Endometrial microvascular endothelial cells (primary cell): ENCODE data around the gene FCN2. TPM values are rescaled to one million over a fixed set of nuclear protein-coding genes. Genes with fewer than 3 reads are reported as not detected.

Experiments used
- in situ Hi-C: cut with HindIII; loops from 2 replicates; pipeline ENCODE4 v1.10.0; 2017; ENCODE audit warnings: low sequenced_read_pairs, low pct_unique_long_range_greater_than_20kb; ENCODE audit errors: inconsistent ontology term
- total RNA-seq: library from RNA; depleted of rRNA; stranded (reverse); fragments of >200 nt; gene quantifications from one replicate; pipeline ENCODE4 v1.2.3, GENCODE V29; 2015; ENCODE audit errors: inconsistent ontology term

The FCN2 gene
- total RNA-seq = not detected

DNA sequence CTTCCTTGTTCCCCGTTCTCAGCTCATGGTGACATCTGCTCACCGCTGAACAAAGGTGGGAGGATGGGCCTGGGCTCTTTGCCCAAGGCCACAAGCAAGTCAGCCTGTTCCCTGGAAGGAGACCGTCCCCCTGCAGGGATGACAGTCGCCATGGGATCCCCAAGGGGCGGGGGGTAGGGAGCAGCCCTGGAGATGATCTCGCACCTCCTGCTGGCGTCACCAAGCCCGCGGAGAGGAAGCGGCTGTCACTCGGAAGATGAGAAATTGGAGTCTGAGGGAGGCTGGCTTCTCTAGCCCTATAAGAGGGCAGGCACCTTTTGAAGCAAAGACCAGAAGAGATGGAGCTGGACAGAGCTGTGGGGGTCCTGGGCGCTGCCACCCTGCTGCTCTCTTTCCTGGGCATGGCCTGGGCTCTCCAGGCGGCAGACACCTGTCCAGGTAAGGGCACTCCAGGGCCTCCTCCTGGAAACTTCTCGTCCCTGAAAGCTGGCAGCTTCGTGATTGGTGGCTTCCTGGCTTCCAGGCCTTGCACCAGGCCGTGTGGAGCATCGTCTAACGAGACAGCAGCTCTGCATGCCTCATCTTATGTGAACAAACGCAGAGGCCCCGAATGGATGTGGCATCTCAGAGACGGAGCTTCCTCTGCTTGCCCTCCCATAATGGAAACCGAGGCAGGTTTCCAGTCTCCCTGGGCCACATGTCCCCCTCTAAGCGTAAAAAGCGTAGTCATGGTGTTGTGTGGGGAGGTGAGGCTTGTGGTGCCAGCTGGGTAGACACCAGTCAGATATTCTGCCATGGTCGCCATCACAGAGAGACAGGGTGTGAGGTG, at the start of gene FCN2:
Gene FCN2 (plus strand): TSS at position 327 of the 829 bp plus-strand sequence. CDS start 12 bp downstream, at position 339.
- in situ Hi-C loops = no loop called here

DNA sequence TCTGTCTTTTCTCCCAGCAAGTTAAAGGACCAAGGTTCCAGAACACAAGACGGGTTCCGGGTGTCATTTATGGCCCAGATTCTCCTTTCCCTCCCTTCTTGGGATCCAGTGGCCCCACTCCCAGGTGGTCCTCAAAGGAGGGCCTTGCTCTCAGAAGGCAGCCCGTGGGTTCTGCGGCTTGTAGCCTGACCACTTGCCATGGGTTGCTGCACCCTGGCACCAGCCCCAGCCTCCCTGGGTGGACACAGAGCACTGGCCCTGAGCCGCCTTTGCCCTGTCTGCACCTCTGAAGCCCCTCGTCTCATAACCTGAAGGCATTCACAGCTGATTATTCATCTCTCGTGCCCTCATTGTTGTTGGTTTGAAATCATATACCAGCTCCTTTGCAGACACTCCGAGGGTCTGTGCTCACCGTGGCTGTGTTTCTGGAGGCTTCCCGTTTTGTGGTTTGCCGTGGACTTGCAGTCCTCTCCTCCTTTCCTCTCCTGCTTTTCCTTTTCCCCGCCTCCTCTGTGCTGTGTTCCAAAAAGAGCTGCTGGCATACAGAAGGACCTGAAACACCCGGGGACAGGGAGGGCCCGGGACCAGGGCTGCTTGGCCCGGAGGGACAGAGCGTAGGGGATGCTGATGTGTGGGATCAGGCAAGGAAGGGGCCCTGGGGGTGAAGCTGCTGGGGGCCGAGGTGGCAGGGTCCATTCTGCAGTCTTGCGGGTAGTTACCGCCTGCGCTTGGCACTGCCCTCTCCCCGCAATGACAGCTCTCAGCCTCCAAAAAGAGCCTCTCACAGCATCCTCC, 49.5 kb upstream of the FCN2 start:
- in situ Hi-C loops = no loop called here

GRCh38 chr9:134832471-134832870, 48.1 kb upstream of the FCN2 start:
- in situ Hi-C loops = no loop called here

- in situ Hi-C loops = no loop called here
Measured at GRCh38 chr9:134833294-134833880, 47.2 kb upstream of the FCN2 start.

DNA sequence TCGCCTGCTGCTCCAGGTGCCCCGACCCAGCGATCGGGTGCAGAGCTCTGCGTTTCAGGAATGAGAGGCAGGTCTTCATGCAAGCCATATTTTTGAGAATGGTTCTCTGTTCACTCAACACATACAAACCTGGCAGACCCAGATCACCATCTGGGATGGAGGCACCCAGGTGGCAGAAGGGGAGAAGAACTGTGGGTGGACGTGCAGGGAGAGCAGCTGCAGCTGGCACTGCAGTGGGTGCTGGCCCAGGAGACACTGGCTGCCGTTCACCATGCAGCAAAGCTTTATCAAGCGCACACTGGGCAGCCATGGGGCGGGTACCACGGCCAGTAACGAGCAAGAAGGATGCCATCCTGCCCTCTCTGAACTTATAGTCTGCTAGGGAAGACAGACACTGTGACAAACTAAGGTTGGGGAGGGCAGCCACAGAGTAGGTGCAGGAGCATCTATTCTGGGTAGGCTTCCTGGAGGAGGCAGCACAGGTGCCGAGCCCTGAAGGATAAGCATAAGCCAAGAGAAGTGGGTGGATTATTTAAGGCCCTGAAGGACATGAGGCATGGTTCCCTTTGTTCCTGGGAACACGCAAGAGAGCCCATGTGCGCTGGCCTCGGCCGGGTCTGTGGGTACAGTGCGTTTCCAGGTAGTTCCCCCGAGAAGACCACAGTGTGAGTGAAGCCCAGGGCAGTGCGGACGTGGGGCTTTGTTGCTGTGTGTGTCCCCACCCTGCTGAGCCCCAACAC, 46.2 kb upstream of the FCN2 start:
- in situ Hi-C loops = no loop called here

DNA sequence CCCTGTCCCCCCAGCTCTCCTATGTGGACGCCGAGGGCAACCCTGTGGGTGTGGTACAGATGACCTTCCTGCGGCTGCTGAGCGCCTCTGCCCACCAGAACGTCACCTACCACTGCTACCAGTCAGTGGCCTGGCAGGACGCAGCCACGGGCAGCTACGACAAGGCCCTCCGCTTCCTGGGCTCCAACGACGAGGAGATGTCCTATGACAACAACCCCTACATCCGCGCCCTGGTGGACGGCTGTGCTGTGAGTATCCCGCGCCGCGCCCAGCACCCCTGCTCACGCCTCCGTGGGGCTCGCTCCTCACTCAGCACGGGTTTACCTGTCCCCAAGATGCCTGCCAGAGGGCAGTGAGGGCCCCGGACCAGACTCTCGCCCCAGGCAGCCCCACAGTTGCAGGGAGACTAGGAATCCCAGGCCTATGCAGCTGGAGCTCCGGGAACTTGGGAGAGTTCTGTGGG, 45.6 kb upstream of the FCN2 start:
- in situ Hi-C loops = no loop called here

GRCh38 chr9:134835448-134835847, 45.2 kb upstream of the FCN2 start:
- in situ Hi-C loops = no loop called here

DNA sequence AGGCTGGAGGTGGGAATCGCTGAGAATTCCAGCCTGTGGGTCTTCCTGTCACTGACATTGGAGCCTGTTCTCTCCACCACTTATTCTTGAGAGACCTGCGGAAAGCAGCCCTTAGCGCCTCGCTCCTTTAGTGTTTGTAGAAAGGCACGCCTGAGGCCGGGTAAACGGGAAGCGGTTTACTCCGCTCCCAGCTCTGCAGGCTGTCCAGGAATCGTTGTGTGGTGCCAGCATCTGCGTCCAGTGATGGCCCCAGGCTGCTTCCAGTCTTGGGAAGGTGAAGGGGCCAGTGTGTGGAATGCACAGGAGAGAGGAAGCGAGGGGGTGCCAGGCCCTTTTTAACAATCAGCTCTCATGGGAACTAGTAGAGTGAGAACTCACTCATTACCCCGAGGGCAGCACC, 44.6 kb upstream of the FCN2 start:
- in situ Hi-C loops = no loop called here

DNA sequence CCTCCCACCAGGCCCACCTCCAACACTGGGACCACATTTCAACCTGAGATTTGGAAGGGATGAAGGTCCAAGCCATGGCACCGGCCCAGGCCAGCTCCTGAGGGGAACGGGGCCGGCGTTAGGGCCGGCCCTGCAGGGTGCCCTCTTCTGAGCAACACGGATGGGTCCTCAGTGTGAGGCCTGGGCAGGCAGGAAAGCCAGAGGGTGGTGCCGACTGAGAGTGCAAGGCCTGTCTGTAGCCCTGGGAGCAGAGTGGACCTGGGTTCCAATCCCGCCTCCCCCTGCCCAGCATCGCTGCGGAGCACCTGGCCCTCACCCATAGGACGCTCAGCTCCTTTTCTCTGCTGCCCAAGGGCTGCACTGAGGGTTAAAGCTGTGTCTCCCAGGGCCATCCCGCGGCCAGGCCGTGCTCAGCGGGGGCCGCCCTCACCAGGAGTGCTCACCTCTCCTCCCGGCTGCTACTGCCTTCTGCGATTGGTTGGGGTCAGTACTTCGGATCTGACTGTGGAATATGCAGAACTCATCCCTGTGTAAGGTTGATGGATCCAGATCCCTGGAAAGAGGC, 44.1 kb upstream of the FCN2 start:
- in situ Hi-C loops = no loop called here

- in situ Hi-C loops = no loop called here
Measured at GRCh38 chr9:134837529-134837928, 43.1 kb upstream of the FCN2 start.

- in situ Hi-C loops = no loop called here
Measured at GRCh38 chr9:134838651-134839454, 41.8 kb upstream of the FCN2 start.

GRCh38 chr9:134839455-134840125, 41.0 kb upstream of the FCN2 start:
- in situ Hi-C loops = no loop called here

DNA sequence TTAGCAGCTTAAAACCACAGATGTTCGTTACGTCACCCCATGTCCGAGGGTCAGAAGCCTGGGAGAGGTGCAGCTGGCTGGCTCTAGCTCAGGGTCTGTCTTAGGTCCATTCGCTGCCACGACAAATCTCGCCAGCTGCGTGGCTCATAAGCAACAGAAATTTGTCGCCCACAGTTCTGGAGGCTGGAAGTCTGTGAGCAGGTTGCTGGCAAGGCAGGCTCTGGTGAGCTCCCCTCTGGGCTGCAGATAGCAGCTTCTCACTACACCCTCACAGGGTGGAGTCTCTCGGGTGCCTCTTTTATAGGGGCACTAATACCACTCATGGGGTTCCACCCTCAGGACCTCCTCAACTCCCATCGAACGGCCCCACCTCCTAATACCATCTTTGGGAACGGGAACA, 40.1 kb upstream of the FCN2 start:
- in situ Hi-C loops = no loop called here

GRCh38 chr9:134841180-134841904, 39.3 kb upstream of the FCN2 start:
- in situ Hi-C loops = no loop called here

DNA sequence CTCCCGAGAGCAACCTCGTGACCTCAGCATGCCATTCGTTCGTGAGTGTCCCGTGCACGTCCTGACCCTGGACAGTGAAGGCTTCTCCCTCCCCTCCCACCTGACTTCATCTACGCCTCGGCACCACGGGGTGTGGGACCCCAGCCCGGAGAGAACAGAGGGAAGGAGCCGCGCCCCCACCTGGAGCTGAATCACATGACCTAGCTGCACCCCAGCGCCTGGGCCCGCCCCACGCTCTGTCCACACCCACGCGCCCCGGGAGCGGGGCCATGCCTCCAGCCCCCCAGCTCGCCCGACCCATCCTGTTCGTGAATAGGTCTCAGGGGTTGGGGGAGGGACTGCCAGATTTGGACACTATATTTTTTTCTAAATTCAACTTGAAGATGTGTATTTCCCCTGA, 38.3 kb upstream of the FCN2 start:
- in situ Hi-C loops = no loop called here

DNA sequence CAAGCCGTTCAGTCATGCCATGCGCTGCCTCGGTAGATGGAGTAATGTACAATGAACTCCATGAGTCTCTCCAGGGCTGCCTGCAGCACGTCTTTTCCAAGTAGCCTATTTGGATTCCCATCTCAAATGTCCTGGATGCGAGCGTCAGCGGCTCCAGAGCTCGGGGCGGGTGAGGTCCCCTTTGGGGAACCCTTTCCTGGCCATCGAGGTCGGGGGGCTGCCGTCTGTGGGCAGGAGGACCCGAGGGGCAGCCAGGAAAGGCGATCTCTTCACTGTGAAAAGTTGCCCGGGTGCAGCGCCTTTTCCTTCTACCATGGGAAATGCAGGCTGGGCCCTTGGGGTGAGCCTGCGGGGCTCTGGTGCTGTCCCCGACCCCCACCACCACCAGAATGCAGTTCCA, 36.9 kb upstream of the FCN2 start:
- in situ Hi-C loops = no loop called here

DNA sequence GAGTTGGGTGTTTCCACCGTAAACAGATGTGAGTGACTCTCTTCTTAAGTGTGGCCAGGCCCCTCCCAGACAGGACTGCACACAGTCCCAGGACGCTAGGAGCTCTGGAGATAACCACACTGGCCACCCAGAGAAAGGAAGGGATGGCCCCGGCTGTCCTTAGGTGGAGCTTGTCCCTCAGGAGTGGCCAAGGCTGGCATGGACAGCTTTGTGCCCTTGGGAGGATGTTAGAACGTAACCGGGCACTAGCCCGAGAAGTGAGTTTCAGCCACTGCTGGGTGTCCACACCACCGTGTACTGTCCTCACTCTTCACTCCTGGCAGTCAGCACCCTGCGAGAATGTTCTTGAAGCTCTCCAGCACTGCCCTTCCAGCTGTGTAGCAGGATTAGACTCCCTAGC, 35.8 kb upstream of the FCN2 start:
- in situ Hi-C loops = no loop called here
